HepG2 (cell line): ENCODE data around the gene ANKRD62. TPM values are rescaled to one million over a fixed set of nuclear protein-coding genes. Genes with fewer than 3 reads are reported as not detected.

Experiments
- ATAC-seq: fragments of 200-7000 bp; cut with Tn5 transposase; 3 replicates; pipeline ENCODE4 v1.9.1; 2020; ENCODE audit warnings: mild to moderate bottlenecking, moderate library complexity
- BruUV-seq: library from RNA; stranded (reverse); fragments of 400-500 nt; replicated peaks from 2 replicates; lab custom pipeline; 2021; lab: Mats Ljungman, UMichigan
- CTCF ChIA-PET: fragments of 300-600 bp; formaldehyde crosslinking; extraction: SDS; loops from one replicate; lab custom pipeline; 2021; ENCODE audit warnings: low total read pairs, inconsistent platforms, low intra/inter-chr PET ratio; lab: Yijun Ruan, JAX
- POLR2A ChIA-PET: fragments of 350-600 bp; sonication (Branson Sonifier 250); formaldehyde crosslinking; loops from one replicate; lab custom pipeline; 2020; ENCODE audit warnings: antibody characterized with exemption, inconsistent platforms; lab: Yijun Ruan, JAX
- DNase-seq: peaks from one replicate; pipeline ENCODE4 v3.0.0-alpha.2; 2015; ENCODE audit warnings: low spot score
- FAIRE-seq: peaks from 3 replicates; lab custom pipeline; 2011; peaks lifted over from hg19 to GRCh38; lab: Jason Lieb, UNC
- H2AFZ ChIP-seq: one replicate; pipeline ENCODE4 v1.6.1; 2011; ENCODE audit warnings: low read length, inconsistent platforms
- H3K27ac ChIP-seq: fragments of 300-600 bp; 3 replicates; pipeline ENCODE4 v1.8.0; 2011; ENCODE audit warnings: mixed run types, mild to moderate bottlenecking, mixed read lengths, low read length, inconsistent platforms; ENCODE audit not compliant: insufficient read depth; ENCODE audit errors: extremely low read length
- H3K27me3 ChIP-seq, 2 experiments: fragments of 200-600 bp in 1 of 2; 2 replicates in 1 of 2; 3 replicates in 1 of 2; pipeline versions ENCODE4 v1.6.0 to v1.8.0; 2011; ENCODE audit warnings: low read length in 2 of 2, mild to moderate bottlenecking in 2 of 2, moderate library complexity in 2 of 2, inconsistent platforms in 1 of 2; ENCODE audit not compliant: insufficient read depth in 2 of 2, control insufficient read depth in 1 of 2
- H3K36me3 ChIP-seq, 2 experiments: fragments of 200-600 bp in 1 of 2; replicated peaks in 1 of 2; 2 replicates in 1 of 2; 3 replicates in 1 of 2; pipeline versions ENCODE4 v1.5.1 to v1.8.0; 2011; ENCODE audit warnings: low read length in 2 of 2, inconsistent platforms in 1 of 2; ENCODE audit not compliant: insufficient read depth in 2 of 2, control insufficient read depth in 1 of 2
- H3K4me1 ChIP-seq: 2 replicates; pipeline ENCODE4 v1.5.1; 2012; ENCODE audit warnings: low read length, inconsistent platforms; ENCODE audit not compliant: insufficient read depth
- H3K4me2 ChIP-seq: 2 replicates; pipeline ENCODE4 v1.6.0; 2011; ENCODE audit warnings: low read depth, low read length, inconsistent platforms
- H3K4me3 ChIP-seq, 3 experiments: fragments of 200-600 bp in 1 of 3; sonication (generic), shearing (Covaris generic) in 1 of 3; replicated peaks in 1 of 3; 2 replicates each; pipeline ENCODE4 v1.5.1; 2011 to 2016; ENCODE audit warnings: low read length in 3 of 3, inconsistent platforms in 2 of 3, low read depth in 2 of 3, mild to moderate bottlenecking in 2 of 3, control low read depth in 1 of 3, mixed read lengths in 1 of 3; ENCODE audit not compliant: insufficient read depth in 1 of 3
- H3K79me2 ChIP-seq: one replicate; pipeline ENCODE4 v1.6.1; 2011; ENCODE audit warnings: low read length, inconsistent platforms; ENCODE audit not compliant: insufficient read depth
- H3K9ac ChIP-seq: 2 replicates; pipeline ENCODE4 v1.6.0; 2011; ENCODE audit warnings: mild to moderate bottlenecking, low read depth, low read length, inconsistent platforms; ENCODE audit not compliant: insufficient read depth
- H3K9me3 ChIP-seq: 2 replicates; pipeline ENCODE4 v1.5.1; 2012; ENCODE audit warnings: mild to moderate bottlenecking, low read length
- H4K20me1 ChIP-seq: 2 replicates; pipeline ENCODE4 v1.6.0; 2011; ENCODE audit warnings: inconsistent platforms, mild to moderate bottlenecking, low read length, moderate library complexity; ENCODE audit not compliant: insufficient read depth
- ATAD3A ChIP-seq: sonication (generic); formaldehyde crosslinking; IDR thresholded peaks from 2 replicates; pipeline ENCODE4 v1.4.0; 2020; ENCODE audit warnings: missing genetic modification reagents
- CEBPB ChIP-seq: IDR thresholded peaks from 2 replicates; pipeline ENCODE4 v1.6.1; 2011; ENCODE audit warnings: low read depth, low read length, improper control_type of control experiment, borderline replicate concordance
- CTCF ChIP-seq: sonication (generic); formaldehyde crosslinking; IDR thresholded peaks from 2 replicates; pipeline ENCODE4 v1.5.0; 2020; ENCODE audit warnings: mild to moderate bottlenecking, missing genetic modification reagents, moderate library complexity
- ERF ChIP-seq: IDR thresholded peaks from 2 replicates; pipeline ENCODE4 v1.6.1; 2018; ENCODE audit warnings: missing biosample characterization, missing genetic modification reagents
- FOSL1 ChIP-seq: sonication (generic); formaldehyde crosslinking; IDR thresholded peaks from 2 replicates; pipeline ENCODE4 v1.9.0; 2021; ENCODE audit warnings: missing genetic modification reagents, borderline replicate concordance
- NFYB ChIP-seq: sonication (generic); formaldehyde crosslinking; IDR thresholded peaks from 2 replicates; pipeline ENCODE4 v1.4.0; 2020; ENCODE audit warnings: missing genetic modification reagents
- PLRG1 ChIP-seq: fragments of 450-650 bp; conservative IDR thresholded peaks from 2 replicates; pipeline ENCODE4 v1.6.1; 2016
- SOX5 ChIP-seq: IDR thresholded peaks from 2 replicates; pipeline ENCODE4 v1.6.1; 2016; ENCODE audit warnings: borderline replicate concordance
- STAG1 ChIP-seq: sonication (generic); formaldehyde crosslinking; IDR thresholded peaks from 2 replicates; pipeline ENCODE4 v1.4.0; 2020; ENCODE audit warnings: missing genetic modification reagents
- THAP7 ChIP-seq: sonication (generic); formaldehyde crosslinking; IDR thresholded peaks from 2 replicates; pipeline ENCODE4 v1.8.1; 2023; ENCODE audit warnings: mild to moderate bottlenecking, missing genetic modification reagents
- ZNF770 ChIP-seq: sonication (generic); formaldehyde crosslinking; IDR thresholded peaks from 2 replicates; pipeline ENCODE4 v1.5.0; 2020; ENCODE audit warnings: mild to moderate bottlenecking, missing genetic modification reagents
- ZSCAN31 ChIP-seq: sonication (generic); formaldehyde crosslinking; IDR thresholded peaks from 2 replicates; pipeline ENCODE4 v1.5.0; 2020; ENCODE audit warnings: low read depth, mild to moderate bottlenecking, missing genetic modification reagents
- WGBS: methylation state at CpG from one replicate; pipeline ENCODE4 v1.1.6; 2017; ENCODE audit warnings: low lambda C conversion rate; 5-methylcytosine and 5-hydroxymethylcytosine counted together
- in situ Hi-C: cut with HindIII; loops from 2 replicates; pipeline ENCODE4 v1.10.0; 2017; ENCODE audit warnings: low pct_unique_long_range_greater_than_20kb; ENCODE audit not compliant: extremely low pct_ligation_motif_present
- intact Hi-C: fragments of 100-400 bp; cut with micrococcal nuclease; formaldehyde crosslinking; loops from one replicate; pipeline ENCODE4 v1.10.0; 2022; ENCODE audit not compliant: unreplicated experiment
- polyA plus RNA-seq, 8 experiments: library from polyadenylated mRNA; depleted of rRNA in 3 of 8; stranded (reverse) in 7 of 8; unstranded in 1 of 8; fragments of >200 nt; fragmentation: Illumina TruSeq in 4 of 8; extraction: Trizol in 4 of 8; gene quantifications; 2 replicates each; pipeline versions ENCODE4 v1.2.1 to v1.2.3, GENCODE V29; 2011 to 2016; ENCODE audit warnings: low read depth in 4 of 8, missing spikeins in 1 of 8, mixed read lengths in 1 of 8; ENCODE audit not compliant: insufficient read depth in 1 of 8
- total RNA-seq, 5 experiments: library from RNA; depleted of rRNA; stranded (reverse); fragments of >200 nt; fragmentation: Illumina TruSeq; extraction: Trizol; gene quantifications; 2 replicates each; pipeline ENCODE4 v1.2.3, GENCODE V29; 2016; ENCODE audit warnings: low read depth in 1 of 5

Gene ANKRD62
- total and polyA plus RNA-seq, 2 of the 13 experiments (the other 11 are each of a cell fraction or from before 2014, with no cell fraction given) = not detected

GRCh38 chr18:12046751-12047335 lies 46.8 kb upstream of the ANKRD62 start:
- H3K4me3 ChIP-seq = no peak overlapping the region
- no TSS peak for BruUV-seq
- CTCF ChIA-PET = interaction anchor here (1.1 kb wide), 1 partner anchor 109 kb away, joined by 3 read pairs; no protein-coding TSS in a partner anchor
- H3K9ac ChIP-seq = no peak overlapping the region
- no peaks in the 10 kb centered on the region for H3K36me3 ChIP-seq
- peaks cover 2 to 21% of the 10 kb centered on the region in 2 experiments; a peak in 3 of 5 replicates for H3K27me3 ChIP-seq
- intact Hi-C loops = no loop called here
- H4K20me1 ChIP-seq = no peaks in the 10 kb centered on the region
- no peak overlapping the region for H3K27ac ChIP-seq
- no peak for FAIRE-seq
- 5% methylated on average over 6 of the region's 12 CpGs for WGBS
- in situ Hi-C loops = loop anchor here (10.0 kb wide), 1 partner anchor 392 kb away; no protein-coding TSS in a partner anchor
- no peaks in the 10 kb centered on the region for H3K79me2 ChIP-seq
- H2AFZ ChIP-seq = no peak overlapping the region
- POLR2A ChIA-PET = no interaction called here
- H3K9me3 ChIP-seq = no peaks in the 10 kb centered on the region
- DNase-seq = no peak
- H3K4me2 ChIP-seq = no peak overlapping the region; the same call in 1 of the 2 replicates
- ATAC-seq = peak; percentile 83
- H3K4me1 ChIP-seq = peaks cover 18% of the 10 kb centered on the region
- peak; percentile 84 for TF ChIP-seq ZNF770
- TF ChIP-seq ATAD3A = no peak
- no peak for TF ChIP-seq NFYB (CRISPR knock-in tag)
- no peak for TF ChIP-seq SOX5 (CRISPR knock-in tag)
- TF ChIP-seq ERF (CRISPR knock-in tag) = no peak
- TF ChIP-seq CTCF (CRISPR knock-in tag) = peak; percentile 49
- 0 out of 2 replicates have a peak, but pooled peaks have one; percentile 25 for TF ChIP-seq ZSCAN31 (CRISPR knock-in tag)
- TF ChIP-seq FOSL1 = no peak
- no peak for TF ChIP-seq THAP7 (CRISPR knock-in tag)
- TF ChIP-seq CEBPB = no peak
- TF ChIP-seq STAG1 (CRISPR knock-in tag) = peak; percentile 65
- TF ChIP-seq PLRG1 = no peak
